Endothelial cell of umbilical vein (primary cell): Measurements from ENCODE around the gene HOXA3. TPM values are rescaled to one million over a fixed set of nuclear protein-coding genes. Genes with fewer than 3 reads are reported as not detected.
A peak's percentile ranks its signal among the peaks of the same experiment; 100 is the strongest.

Source experiments
- BruUV-seq: library from RNA; stranded (reverse); fragments of 400-500 nt; replicated peaks from 2 replicates; lab custom pipeline; 2021; lab: Mats Ljungman, UMichigan
- CTCF ChIA-PET: fragments of 300-600, 350-600 bp; sonication (Branson Sonifier 250); formaldehyde crosslinking; loops from one replicate; lab custom pipeline; 2021; ENCODE audit warnings: antibody characterized with exemption, inconsistent platforms; lab: Charles Lee
- POLR2A ChIA-PET: fragments of 300-600, 350-600 bp; sonication (Branson Sonifier 250); formaldehyde crosslinking; loops from one replicate; lab custom pipeline; 2021; ENCODE audit warnings: antibody characterized with exemption, inconsistent platforms; lab: Charles Lee
- DNase-seq: peaks from one replicate; pipeline ENCODE4 v3.0.0-alpha.2; 2011; ENCODE audit warnings: low read depth, low spot score
- FAIRE-seq: peaks from 2 replicates; lab custom pipeline; 2011; peaks lifted over from hg19 to GRCh38; lab: Jason Lieb, UNC
- H2AFZ ChIP-seq: 2 replicates; pipeline ENCODE4 v1.6.0; 2012; ENCODE audit warnings: low read depth, low read length, control low read depth, inconsistent platforms
- H3K27ac ChIP-seq: 2 replicates; pipeline ENCODE4 v1.5.1; 2011; ENCODE audit warnings: low read depth, mild to moderate bottlenecking, control low read depth, low read length, moderate library complexity; ENCODE audit not compliant: insufficient read depth
- H3K27me3 ChIP-seq, 2 experiments: 2 replicates each; pipeline versions ENCODE4 v1.6.0 to v1.6.1; 2011; ENCODE audit warnings: low read length in 2 of 2, mixed read lengths in 1 of 2; ENCODE audit not compliant: control insufficient read depth in 2 of 2, insufficient read depth in 2 of 2
- H3K36me3 ChIP-seq, 2 experiments: 2 replicates in 1 of 2; 3 replicates in 1 of 2; pipeline ENCODE4 v1.5.1; 2011; ENCODE audit warnings: low read length in 2 of 2, mild to moderate bottlenecking in 1 of 2, moderate library complexity in 1 of 2; ENCODE audit not compliant: control insufficient read depth in 2 of 2, insufficient read depth in 2 of 2; ENCODE audit errors: extremely low read depth in 1 of 2
- H3K4me1 ChIP-seq: 3 replicates; pipeline ENCODE4 v1.5.1; 2011; ENCODE audit warnings: mild to moderate bottlenecking, low read length; ENCODE audit not compliant: control insufficient read depth, insufficient read depth; ENCODE audit errors: extremely low read depth
- H3K4me2 ChIP-seq: 2 replicates; pipeline ENCODE4 v1.6.1; 2011; ENCODE audit warnings: low read length, control low read depth, mixed read lengths; ENCODE audit not compliant: insufficient read depth
- H3K4me3 ChIP-seq, 3 experiments: fragments of 200-600 bp in 1 of 3; sonication (generic), shearing (Covaris generic) in 1 of 3; replicated peaks in 1 of 3; 2 replicates each; pipeline ENCODE4 v1.5.1; 2011 to 2016; ENCODE audit warnings: control low read depth in 3 of 3, low read length in 3 of 3, mild to moderate bottlenecking in 2 of 3, inconsistent platforms in 1 of 3, low read depth in 1 of 3, moderate library complexity in 1 of 3; ENCODE audit not compliant: insufficient read depth in 1 of 3
- H3K79me2 ChIP-seq: 2 replicates; pipeline ENCODE4 v1.6.0; 2012; ENCODE audit warnings: low read length, inconsistent platforms; ENCODE audit not compliant: control insufficient read depth, insufficient read depth
- H3K9ac ChIP-seq: replicated peaks from 2 replicates; pipeline ENCODE3; 2011; ENCODE audit warnings: low read length, control low read depth; ENCODE audit not compliant: insufficient read depth; ENCODE audit errors: extremely low read depth
- H3K9me1 ChIP-seq: replicated peaks from 3 replicates; pipeline ENCODE4 v1.6.0; 2011; ENCODE audit warnings: mild to moderate bottlenecking, low read length; ENCODE audit not compliant: control insufficient read depth, insufficient read depth; ENCODE audit errors: extremely low read depth
- H3K9me3 ChIP-seq: replicated peaks from 2 replicates; pipeline ENCODE4 v1.5.1; 2012; ENCODE audit warnings: low read length, inconsistent platforms; ENCODE audit not compliant: control insufficient read depth, insufficient read depth
- H4K20me1 ChIP-seq: replicated peaks from 2 replicates; pipeline ENCODE3; 2011; ENCODE audit warnings: mild to moderate bottlenecking, low read length; ENCODE audit not compliant: control insufficient read depth, insufficient read depth; ENCODE audit errors: extremely low read depth
- EZH2 ChIP-seq: IDR thresholded peaks from 2 replicates; pipeline ENCODE4 v1.6.1; 2012; ENCODE audit warnings: borderline replicate concordance, low read depth, mild to moderate bottlenecking, moderate library complexity, low read length, inconsistent platforms; ENCODE audit not compliant: severe bottlenecking
- FOS ChIP-seq: IDR thresholded peaks from 2 replicates; pipeline ENCODE4 v1.6.1; 2011; ENCODE audit warnings: mild to moderate bottlenecking, low read length, moderate library complexity, borderline replicate concordance; ENCODE audit not compliant: insufficient read depth
- GATA2 ChIP-seq: IDR thresholded peaks from 2 replicates; pipeline ENCODE4 v1.7.0; 2011; ENCODE audit warnings: low read depth, mild to moderate bottlenecking, moderate library complexity, mixed read lengths, low read length; ENCODE audit not compliant: insufficient read length, insufficient read depth
- JUN ChIP-seq: IDR thresholded peaks from 2 replicates; pipeline ENCODE4 v1.6.1; 2011; ENCODE audit warnings: borderline replicate concordance, low read depth; ENCODE audit not compliant: insufficient read length, insufficient read depth
- MAX ChIP-seq: IDR thresholded peaks from 2 replicates; pipeline ENCODE4 v1.6.1; 2011; ENCODE audit not compliant: insufficient read depth, insufficient read length
- MYC ChIP-seq: IDR thresholded peaks from one replicate; pipeline ENCODE4 v1.6.1; 2011; ENCODE audit warnings: mild to moderate bottlenecking, low read depth, low read length
- POLR2A ChIP-seq: IDR thresholded peaks from 2 replicates; pipeline ENCODE4 v1.6.1; 2012; ENCODE audit warnings: low read depth, mild to moderate bottlenecking, control low read depth, low read length
- POLR2AphosphoS5 ChIP-seq: IDR thresholded peaks from 2 replicates; pipeline ENCODE4 v1.6.1; 2012; ENCODE audit warnings: low read depth, mild to moderate bottlenecking, control low read depth, low read length, moderate library complexity; ENCODE audit not compliant: insufficient read depth
- dilution Hi-C: fragments of 300-500 bp; cut with MboI; formaldehyde crosslinking; loops from one replicate; pipeline ENCODE4 v1.15.0; 2019; ENCODE audit warnings: low sequenced_read_pairs; ENCODE audit not compliant: extremely low pct_ligation_motif_present
- intact Hi-C: fragments of 100-400 bp; cut with micrococcal nuclease; formaldehyde crosslinking; loops from one replicate; pipeline ENCODE4 v1.10.0; 2022
- polyA plus RNA-seq, 4 experiments: library from polyadenylated mRNA; depleted of rRNA in 3 of 4; stranded (reverse) in 3 of 4; unstranded in 1 of 4; fragments of >200 nt; gene quantifications; 2 replicates each; pipeline versions ENCODE4 v1.2.1 to v1.2.3, GENCODE V29; 2011 to 2012; ENCODE audit warnings: missing spikeins in 1 of 4
- total RNA-seq: library from RNA; stranded (reverse); gene quantifications from 2 replicates; pipeline ENCODE4 v1.2.3, GENCODE V29; 2021
- TF ChIP-seq, protein P1 (sequence below), 2 donors: IDR thresholded peaks; 1 replicate in 1 of 2; 2 replicates in 1 of 2; pipeline ENCODE4 v1.5.1; 2011; ENCODE audit warnings: low read length in 2 of 2, mild to moderate bottlenecking in 2 of 2, moderate library complexity in 2 of 2, control low read depth in 1 of 2, inconsistent platforms in 1 of 2, low read depth in 1 of 2; ENCODE audit not compliant: insufficient read depth in 1 of 2; ENCODE audit errors: extremely low read depth in 1 of 2

Gene HOXA3
- total and polyA plus RNA-seq, 2 donors (not counting 3 experiments of a cell fraction or from before 2014, with no cell fraction given) = 4.7 to 14.0 TPM

DNA sequence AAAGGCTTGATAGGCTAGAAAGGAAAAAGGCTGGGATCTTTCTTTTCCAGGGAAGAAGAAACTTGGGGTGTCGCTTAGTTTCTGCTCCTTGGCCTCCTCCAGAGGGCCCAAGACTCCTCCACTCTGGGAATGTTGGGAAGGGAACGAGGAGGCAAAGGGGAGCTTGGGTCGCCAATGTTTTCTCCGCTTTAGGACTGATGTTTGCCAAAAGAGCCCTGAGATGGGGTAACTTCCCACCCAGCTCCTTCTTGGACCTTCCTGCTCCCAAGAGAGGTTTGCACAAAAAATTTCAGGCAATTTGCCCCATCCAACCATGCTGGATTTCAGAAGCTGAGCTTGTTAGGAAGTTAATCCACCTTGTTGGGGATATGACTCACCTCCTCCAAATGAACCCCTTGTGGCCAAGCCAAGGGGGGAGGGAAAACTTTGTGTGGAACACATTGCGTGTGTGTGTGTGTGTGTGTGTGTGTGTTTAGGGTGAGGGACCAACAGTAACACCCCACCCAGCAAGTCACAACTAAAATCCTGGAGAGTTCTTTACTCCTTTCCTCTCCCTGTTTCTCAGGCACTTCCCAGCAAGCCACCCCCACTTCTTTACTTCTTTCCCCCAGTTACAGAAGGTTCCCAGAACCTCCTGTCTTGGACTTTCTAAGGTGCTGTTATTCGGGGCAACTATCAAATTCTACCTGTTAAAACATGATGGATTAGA is 41.2 kb downstream of the HOXA3 start:
- POLR2A ChIA-PET = interaction anchor here (1.4 kb wide), 1 partner anchor 54 kb away, joined by 4 read pairs; the partner anchor contains the start of gene HOXA9
- peak overlapping the region in 2 of 3 experiments; percentile 3 to 84 for H3K4me3 ChIP-seq
- peak overlapping the region; percentile 97 for H3K4me2 ChIP-seq
- no peak overlapping the region for H2AFZ ChIP-seq
- dilution Hi-C loops (no loop called here), intact Hi-C loops (loop anchor here (10.0 kb wide), 1 partner anchor 956 kb away; the partner anchor contains the start of gene NFE2L3)
- H3K4me1 ChIP-seq = peaks cover 76% of the 10 kb centered on the region
- no peaks in the 10 kb centered on the region for H3K9me1 ChIP-seq
- H3K36me3 ChIP-seq = peaks cover 0 to 5% of the 10 kb centered on the region in 2 experiments
- BruUV-seq = no TSS peak
- peak overlapping the region; percentile 80 for H3K9ac ChIP-seq
- TF ChIP-seq POLR2A = no peak
- TF ChIP-seq JUN = peak; percentile 88
- TF ChIP-seq, protein P1, sequence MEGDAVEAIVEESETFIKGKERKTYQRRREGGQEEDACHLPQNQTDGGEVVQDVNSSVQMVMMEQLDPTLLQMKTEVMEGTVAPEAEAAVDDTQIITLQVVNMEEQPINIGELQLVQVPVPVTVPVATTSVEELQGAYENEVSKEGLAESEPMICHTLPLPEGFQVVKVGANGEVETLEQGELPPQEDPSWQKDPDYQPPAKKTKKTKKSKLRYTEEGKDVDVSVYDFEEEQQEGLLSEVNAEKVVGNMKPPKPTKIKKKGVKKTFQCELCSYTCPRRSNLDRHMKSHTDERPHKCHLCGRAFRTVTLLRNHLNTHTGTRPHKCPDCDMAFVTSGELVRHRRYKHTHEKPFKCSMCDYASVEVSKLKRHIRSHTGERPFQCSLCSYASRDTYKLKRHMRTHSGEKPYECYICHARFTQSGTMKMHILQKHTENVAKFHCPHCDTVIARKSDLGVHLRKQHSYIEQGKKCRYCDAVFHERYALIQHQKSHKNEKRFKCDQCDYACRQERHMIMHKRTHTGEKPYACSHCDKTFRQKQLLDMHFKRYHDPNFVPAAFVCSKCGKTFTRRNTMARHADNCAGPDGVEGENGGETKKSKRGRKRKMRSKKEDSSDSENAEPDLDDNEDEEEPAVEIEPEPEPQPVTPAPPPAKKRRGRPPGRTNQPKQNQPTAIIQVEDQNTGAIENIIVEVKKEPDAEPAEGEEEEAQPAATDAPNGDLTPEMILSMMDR (IDR thresholded peaks at IDR 0.05; ENCODE audit: extremely low read depth in 1 of 2, insufficient read depth in 1 of 2, low read depth in 1 of 2, low read length in 2 of 2) = peak in 1 of 2 donors; percentile 9
- TF ChIP-seq GATA2 = no peak
- peak; percentile 61 for TF ChIP-seq MYC
- peak; percentile 86 for TF ChIP-seq POLR2AphosphoS5
- TF ChIP-seq FOS = peak; percentile 87
- no peak for TF ChIP-seq EZH2
- TF ChIP-seq MAX = no peak
- DNase-seq = peak; percentile 87
- peak overlapping the region; percentile 96 for H3K27ac ChIP-seq
- no peaks in the 10 kb centered on the region for H3K27me3 ChIP-seq
- no peaks in the 10 kb centered on the region for H4K20me1 ChIP-seq
- CTCF ChIA-PET = interaction anchor here (0.8 to 3.7 kb wide), 7 partner anchors 9 to 429 kb away, joined by 3 to 36 read pairs (median 5); partner anchors contain the start of genes HOXA1 and HOXA4
- no peaks in the 10 kb centered on the region for H3K9me3 ChIP-seq
- H3K79me2 ChIP-seq = peaks cover 74% of the 10 kb centered on the region
- FAIRE-seq = peak; percentile 62
